ENCODE measurements around the gene ARHGAP33.

GRCh38 chr19:35754370-35755130 is 20.8 kb upstream of the ARHGAP33 start:
- TF ChIP-seq SIN3A (IDR thresholded peaks at IDR 0.05; ENCODE audit: borderline replicate concordance, low read depth, low read length) = no peak
- no peak for TF ChIP-seq CTCF (IDR thresholded peaks at IDR 0.05)
- TF ChIP-seq EZH2phosphoT487 (IDR thresholded peaks at IDR 0.05; ENCODE audit: borderline replicate concordance, low read depth) = no peak
- TF ChIP-seq ZBTB33 (IDR thresholded peaks at IDR 0.05; ENCODE audit: borderline replicate concordance, low read depth) = no peak
- TF ChIP-seq POLR2AphosphoS5 (IDR thresholded peaks at IDR 0.05; ENCODE audit: low read depth, low read length) = no peak
- no peak for TF ChIP-seq MAX (IDR thresholded peaks at IDR 0.05; ENCODE audit: low read depth)
- no peak for TF ChIP-seq NRF1 (IDR thresholded peaks at IDR 0.05; ENCODE audit: low read depth, low read length)
- TF ChIP-seq RAD21 (IDR thresholded peaks at IDR 0.05; ENCODE audit: low read length) = no peak
